Measurements from ENCODE around the gene AOPEP.

AOPEP gene

DNA sequence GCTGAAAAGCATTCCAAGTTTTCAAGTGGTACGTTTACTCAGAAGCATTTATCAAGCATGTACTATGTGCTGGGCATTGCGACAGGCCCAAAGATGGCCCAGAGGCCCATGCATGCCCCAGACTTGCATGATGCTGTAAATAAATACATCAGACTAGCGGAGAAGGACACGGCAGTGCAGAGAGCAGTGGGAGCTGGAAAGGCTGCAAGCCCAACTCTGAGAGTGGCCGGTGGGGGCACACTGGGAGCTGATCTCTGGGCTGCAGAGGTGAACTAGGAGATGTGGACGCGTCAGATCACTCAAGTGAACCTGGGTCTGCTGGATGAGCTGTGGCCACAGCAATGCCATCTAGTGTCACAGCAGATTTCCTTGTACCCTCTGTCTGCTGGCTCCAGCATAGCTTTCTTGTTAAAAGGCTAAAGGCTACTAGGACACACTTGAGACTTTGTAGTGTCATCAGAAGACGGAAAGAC, 344.1 kb downstream of the AOPEP start:
- no peak for DNase-seq (ENCODE audit: low spot score)
- TF ChIP-seq, protein P1, sequence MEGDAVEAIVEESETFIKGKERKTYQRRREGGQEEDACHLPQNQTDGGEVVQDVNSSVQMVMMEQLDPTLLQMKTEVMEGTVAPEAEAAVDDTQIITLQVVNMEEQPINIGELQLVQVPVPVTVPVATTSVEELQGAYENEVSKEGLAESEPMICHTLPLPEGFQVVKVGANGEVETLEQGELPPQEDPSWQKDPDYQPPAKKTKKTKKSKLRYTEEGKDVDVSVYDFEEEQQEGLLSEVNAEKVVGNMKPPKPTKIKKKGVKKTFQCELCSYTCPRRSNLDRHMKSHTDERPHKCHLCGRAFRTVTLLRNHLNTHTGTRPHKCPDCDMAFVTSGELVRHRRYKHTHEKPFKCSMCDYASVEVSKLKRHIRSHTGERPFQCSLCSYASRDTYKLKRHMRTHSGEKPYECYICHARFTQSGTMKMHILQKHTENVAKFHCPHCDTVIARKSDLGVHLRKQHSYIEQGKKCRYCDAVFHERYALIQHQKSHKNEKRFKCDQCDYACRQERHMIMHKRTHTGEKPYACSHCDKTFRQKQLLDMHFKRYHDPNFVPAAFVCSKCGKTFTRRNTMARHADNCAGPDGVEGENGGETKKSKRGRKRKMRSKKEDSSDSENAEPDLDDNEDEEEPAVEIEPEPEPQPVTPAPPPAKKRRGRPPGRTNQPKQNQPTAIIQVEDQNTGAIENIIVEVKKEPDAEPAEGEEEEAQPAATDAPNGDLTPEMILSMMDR (conservative IDR thresholded peaks at IDR 0.05; ENCODE audit: low read depth), result no peak
- ChIA-PET POLR2A (ENCODE audit: low non-redundant PET) (no interaction called here), CTCF (interaction anchor here (0.7 kb wide), 1 partner anchor 402 kb away, joined by 7 read pairs; no protein-coding TSS in a partner anchor)
- peak overlapping the region; percentile 45 for H3K27ac ChIP-seq

DNA sequence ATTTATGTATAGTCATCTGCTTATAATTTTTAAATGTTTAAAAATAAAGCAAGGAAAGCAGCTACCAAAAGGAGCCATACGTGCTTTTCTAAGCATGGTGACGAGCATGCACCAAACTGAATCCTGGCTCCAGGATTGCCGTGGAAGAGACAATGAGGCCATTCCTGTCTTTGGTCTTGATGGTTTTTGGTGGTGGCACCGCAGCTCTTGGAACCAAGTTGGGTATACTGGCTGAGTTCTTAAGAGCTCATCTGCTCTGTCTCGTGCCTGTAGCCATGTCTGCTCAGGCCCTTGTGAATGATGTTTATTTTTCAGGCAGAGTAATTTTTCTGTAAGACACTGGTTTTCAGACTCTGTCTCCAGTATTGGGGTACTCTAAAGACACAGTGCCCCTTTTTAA, 345.0 kb downstream of the AOPEP start:
- POLR2A ChIA-PET (ENCODE audit: low non-redundant PET), result no interaction called here
- no peak for DNase-seq (ENCODE audit: low spot score)
- CTCF ChIA-PET, result no interaction called here
- TF ChIP-seq, protein P1 (conservative IDR thresholded peaks at IDR 0.05; ENCODE audit: low read depth), result no peak
- H3K27ac ChIP-seq, result peak overlapping the region; percentile 54; the same call in 1 of the 2 replicates

DNA sequence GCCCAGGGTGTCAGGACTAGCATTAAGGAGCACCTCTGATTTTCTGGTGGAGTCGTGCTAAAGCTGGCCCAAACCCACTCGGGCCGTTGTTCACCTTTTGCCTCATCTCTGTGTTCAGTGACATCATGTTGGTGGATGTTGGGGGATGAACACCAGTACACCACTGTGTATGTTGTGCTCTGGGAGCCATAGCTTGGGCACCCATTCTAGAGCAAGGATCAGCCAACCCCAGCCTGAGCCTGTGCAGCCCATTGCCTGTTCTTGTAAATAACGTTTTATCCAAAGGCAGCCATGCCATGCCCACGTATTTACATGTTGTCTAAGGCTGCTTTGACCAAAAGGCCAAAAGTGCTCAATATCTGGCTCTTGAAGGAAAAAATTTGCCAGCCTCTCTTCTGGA, 345.4 kb downstream of the AOPEP start:
- TF ChIP-seq, protein P1 (conservative IDR thresholded peaks at IDR 0.05; ENCODE audit: low read depth), result no peak
- CTCF ChIA-PET, result no interaction called here
- H3K27ac ChIP-seq, result peak overlapping the region; percentile 54
- POLR2A ChIA-PET (ENCODE audit: low non-redundant PET), result no interaction called here
- DNase-seq (ENCODE audit: low spot score), result no peak

DNA sequence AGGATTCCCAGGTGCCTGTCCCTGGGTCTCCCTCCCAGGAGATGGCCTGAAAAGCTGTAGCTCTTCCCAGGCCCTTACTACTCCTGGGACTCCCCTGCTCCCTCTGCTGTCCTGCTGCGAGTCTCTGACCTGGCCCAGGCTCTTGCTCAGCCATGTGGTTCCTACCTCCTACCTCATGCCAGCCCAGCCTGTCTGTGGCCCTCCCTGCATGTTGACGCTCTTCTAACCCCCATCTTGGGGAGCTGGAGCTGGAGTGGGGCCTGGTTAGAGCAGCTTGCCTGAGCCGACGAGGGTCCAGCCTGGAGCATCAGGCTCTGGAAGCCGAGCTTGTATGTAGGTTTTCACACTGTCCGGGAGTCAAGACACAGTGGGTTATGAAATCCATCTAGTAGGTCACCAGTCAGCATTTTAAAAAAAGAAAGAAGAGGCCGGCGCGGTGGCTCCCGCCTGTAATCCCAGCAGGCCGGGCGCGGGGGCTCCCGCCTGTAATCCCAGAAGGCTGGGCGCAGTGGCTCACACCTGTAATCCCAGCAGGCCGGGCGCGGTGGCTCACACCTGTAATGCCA, 346.6 kb downstream of the AOPEP start:
- TF ChIP-seq, protein P1 (conservative IDR thresholded peaks at IDR 0.05; ENCODE audit: low read depth), result no peak
- peak overlapping the region; percentile 54 for H3K27ac ChIP-seq
- CTCF ChIA-PET, result interaction anchor here (0.6 to 1.2 kb wide), 5 partner anchors 13 to 1688 kb away, joined by 3 to 8 read pairs (median 3); no protein-coding TSS in a partner anchor
- DNase-seq (ENCODE audit: low spot score), result peak; percentile 22
- POLR2A ChIA-PET (ENCODE audit: low non-redundant PET), result no interaction called here

DNA sequence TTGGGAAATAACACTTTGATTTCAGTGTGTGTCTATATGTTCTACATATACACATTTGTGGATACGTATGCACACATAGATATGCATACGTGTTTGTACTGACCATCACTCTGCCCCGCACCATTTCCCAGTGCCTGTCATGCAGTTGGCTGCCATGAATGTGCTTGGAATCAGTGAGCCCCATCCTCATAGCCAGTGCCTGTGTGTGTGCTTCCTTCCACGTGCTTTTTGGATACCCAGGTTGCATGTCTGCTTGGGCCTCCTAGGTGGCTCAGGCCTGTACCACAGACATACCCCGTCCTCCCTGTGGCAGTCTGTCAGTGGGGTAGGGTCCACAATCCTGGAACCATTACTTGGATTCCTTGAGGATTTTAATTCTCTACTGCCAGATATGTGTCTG, 347.4 kb downstream of the AOPEP start:
- DNase-seq (ENCODE audit: low spot score), result no peak
- H3K27ac ChIP-seq, result peak overlapping the region; percentile 54
- TF ChIP-seq, protein P1 (conservative IDR thresholded peaks at IDR 0.05; ENCODE audit: low read depth), result no peak
- CTCF ChIA-PET, result no interaction called here
- POLR2A ChIA-PET (ENCODE audit: low non-redundant PET), result no interaction called here

DNA sequence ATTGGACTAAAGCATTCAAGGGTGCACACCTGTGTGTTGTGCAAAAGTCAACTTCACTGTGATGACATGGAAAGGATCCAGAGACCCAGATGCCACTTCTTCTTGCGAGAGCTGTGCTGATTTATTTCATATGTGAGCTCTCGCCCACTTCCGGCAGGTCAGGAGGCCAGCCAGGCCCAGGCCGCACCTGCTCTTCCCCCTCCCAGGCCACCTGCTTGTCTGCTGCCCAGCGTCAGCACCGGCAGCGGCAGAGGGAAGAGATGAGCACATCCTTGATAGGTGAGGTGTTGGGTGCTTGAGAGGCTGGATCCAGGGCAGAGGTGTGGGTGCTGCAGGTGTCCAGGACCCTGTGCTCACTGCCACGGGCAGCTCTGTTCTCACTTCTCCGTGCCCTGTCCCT, 348.1 kb downstream of the AOPEP start:
- H3K27ac ChIP-seq, result peak overlapping the region; percentile 54
- DNase-seq (ENCODE audit: low spot score), result no peak
- TF ChIP-seq, protein P1 (conservative IDR thresholded peaks at IDR 0.05; ENCODE audit: low read depth), result no peak
- ChIA-PET POLR2A (ENCODE audit: low non-redundant PET) (no interaction called here), CTCF (interaction anchor here (1.2 kb wide), 1 partner anchor 393 kb away, joined by 6 read pairs; no protein-coding TSS in a partner anchor)
